PC-3 (cell line): Measurements from ENCODE around the gene QSER1. TPM values are rescaled to one million over a fixed set of nuclear protein-coding genes. Genes with fewer than 3 reads are reported as not detected.

Experiments used
- ATAC-seq: fragments of 200-7000 bp; cut with Tn5 transposase; 2 replicates; pipeline ENCODE4 v1.9.1; 2020; ENCODE audit warnings: mild to moderate bottlenecking, moderate library complexity
- BruUV-seq: library from RNA; stranded (reverse); fragments of 400-500 nt; replicated peaks from 2 replicates; lab custom pipeline; 2021; lab: Mats Ljungman, UMichigan
- CTCF ChIA-PET: fragments of 300-600 bp; sonication (Branson Sonifier 250); formaldehyde crosslinking; loops from one replicate; lab custom pipeline; 2022; ENCODE audit warnings: antibody characterized with exemption; lab: Charles Lee
- POLR2A ChIA-PET: fragments of 300-600 bp; sonication (Branson Sonifier 250); formaldehyde crosslinking; loops from one replicate; lab custom pipeline; 2022; ENCODE audit warnings: antibody characterized with exemption; ENCODE audit not compliant: unreplicated experiment; lab: Charles Lee
- DNase-seq: peaks from one replicate; pipeline ENCODE4 v3.0.0-alpha.2; 2015
- H2AFZ ChIP-seq: fragments of 300-600 bp; sonication (generic); 2 replicates; pipeline ENCODE4 v1.6.0; 2016; ENCODE audit warnings: antibody characterized with exemption, low read length
- H3F3A ChIP-seq: fragments of 300-600 bp; sonication (generic); one replicate; pipeline ENCODE4 v1.6.0; 2017; ENCODE audit warnings: antibody characterized with exemption, low read length, control low read depth, mild to moderate bottlenecking; ENCODE audit not compliant: unreplicated experiment
- H3K27ac ChIP-seq: fragments of 300-600 bp; sonication (generic); 2 replicates; pipeline ENCODE4 v1.5.1; 2016; ENCODE audit warnings: mild to moderate bottlenecking, low read length
- H3K27me3 ChIP-seq: fragments of 300-600 bp; sonication (generic); 2 replicates; pipeline ENCODE4 v1.6.1; 2016; ENCODE audit warnings: low read length, mixed read lengths
- H3K36me3 ChIP-seq: fragments of 300-600 bp; sonication (generic); 2 replicates; pipeline ENCODE4 v1.6.1; 2016; ENCODE audit warnings: low read depth, mixed run types, low read length, mixed read lengths
- H3K4me1 ChIP-seq: fragments of 300-600 bp; sonication (generic); 2 replicates; pipeline ENCODE4 v1.5.1; 2016; ENCODE audit warnings: low read length; ENCODE audit not compliant: insufficient read depth
- H3K4me2 ChIP-seq: fragments of 300-600 bp; sonication (generic); 2 replicates; pipeline ENCODE4 v1.6.0; 2016; ENCODE audit warnings: low read length
- H3K4me3 ChIP-seq: fragments of 300-600 bp; sonication (generic); 2 replicates; pipeline ENCODE4 v1.5.1; 2016; ENCODE audit warnings: mild to moderate bottlenecking, low read length, mixed read lengths
- H3K79me2 ChIP-seq: fragments of 300-600 bp; sonication (generic); 2 replicates; pipeline ENCODE4 v1.6.1; 2017; ENCODE audit warnings: low read length, mixed read lengths
- H3K9ac ChIP-seq: fragments of 300-600 bp; sonication (generic); 2 replicates; pipeline ENCODE4 v1.6.0; 2016; ENCODE audit warnings: mild to moderate bottlenecking, low read length
- H3K9me2 ChIP-seq: fragments of 300-600 bp; sonication (generic); replicated peaks from 2 replicates; pipeline ENCODE4 v1.6.1; 2016; ENCODE audit warnings: mixed run types, low read length, mixed read lengths
- H3K9me3 ChIP-seq: fragments of 300-600 bp; sonication (generic); 2 replicates; pipeline ENCODE4 v1.6.1; 2016; ENCODE audit warnings: low read length, mixed read lengths
- H4K20me1 ChIP-seq: fragments of 300-600 bp; sonication (generic); 2 replicates; pipeline ENCODE4 v1.6.1; 2016; ENCODE audit warnings: low read length, mixed read lengths
- EZH2 ChIP-seq: fragments of 300-600 bp; sonication (generic); IDR thresholded peaks from one replicate; pipeline ENCODE4 v1.6.1; 2017; ENCODE audit warnings: antibody characterized with exemption, mild to moderate bottlenecking, low read length; ENCODE audit not compliant: unreplicated experiment
- EZH2phosphoT487 ChIP-seq: fragments of 300-600 bp; sonication (generic); IDR thresholded peaks from 2 replicates; pipeline ENCODE4 v1.6.1; 2018; ENCODE audit warnings: mild to moderate bottlenecking, antibody characterized with exemption, low read length, borderline replicate concordance
- intact Hi-C: fragments of 100-400 bp; cut with micrococcal nuclease; formaldehyde crosslinking; loops from 2 replicates; pipeline ENCODE4 v1.9.0; 2023
- total RNA-seq: library from RNA; depleted of rRNA; stranded (reverse); fragments of >200 nt; gene quantifications from 2 replicates; pipeline ENCODE4 v1.2.3, GENCODE V29; 2014
- TF ChIP-seq, protein P1 (sequence below): fragments of 300-600 bp; sonication (generic); conservative IDR thresholded peaks from 2 replicates; pipeline ENCODE4 v1.5.1; 2017; ENCODE audit warnings: antibody characterized with exemption, low read depth, mild to moderate bottlenecking, low read length

Gene QSER1
- total RNA-seq, 1 experiment from 2014 or later, result 19.4 TPM

GRCh38 chr11:32919338-32919737 lies 26.7 kb downstream of the QSER1 start:
- TF ChIP-seq EZH2, result no peak
- TF ChIP-seq EZH2phosphoT487, result no peak
- TF ChIP-seq, protein P1, sequence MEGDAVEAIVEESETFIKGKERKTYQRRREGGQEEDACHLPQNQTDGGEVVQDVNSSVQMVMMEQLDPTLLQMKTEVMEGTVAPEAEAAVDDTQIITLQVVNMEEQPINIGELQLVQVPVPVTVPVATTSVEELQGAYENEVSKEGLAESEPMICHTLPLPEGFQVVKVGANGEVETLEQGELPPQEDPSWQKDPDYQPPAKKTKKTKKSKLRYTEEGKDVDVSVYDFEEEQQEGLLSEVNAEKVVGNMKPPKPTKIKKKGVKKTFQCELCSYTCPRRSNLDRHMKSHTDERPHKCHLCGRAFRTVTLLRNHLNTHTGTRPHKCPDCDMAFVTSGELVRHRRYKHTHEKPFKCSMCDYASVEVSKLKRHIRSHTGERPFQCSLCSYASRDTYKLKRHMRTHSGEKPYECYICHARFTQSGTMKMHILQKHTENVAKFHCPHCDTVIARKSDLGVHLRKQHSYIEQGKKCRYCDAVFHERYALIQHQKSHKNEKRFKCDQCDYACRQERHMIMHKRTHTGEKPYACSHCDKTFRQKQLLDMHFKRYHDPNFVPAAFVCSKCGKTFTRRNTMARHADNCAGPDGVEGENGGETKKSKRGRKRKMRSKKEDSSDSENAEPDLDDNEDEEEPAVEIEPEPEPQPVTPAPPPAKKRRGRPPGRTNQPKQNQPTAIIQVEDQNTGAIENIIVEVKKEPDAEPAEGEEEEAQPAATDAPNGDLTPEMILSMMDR, result no peak
- DNase-seq (no peak), ATAC-seq (no peak)
- H3K4me1 ChIP-seq, result peaks cover 12% of the 10 kb centered on the region
- POLR2A ChIA-PET, result no interaction called here
- BruUV-seq, result no TSS peak
- no peaks in the 10 kb centered on the region for H3K9me2 ChIP-seq
- no peak overlapping the region for H3K27ac ChIP-seq
- no peaks in the 10 kb centered on the region for H3K27me3 ChIP-seq
- no peak overlapping the region for H3K4me3 ChIP-seq
- peaks cover 3% of the 10 kb centered on the region; the same call in 1 of the 2 replicates for H3K36me3 ChIP-seq
- peaks cover 84% of the 10 kb centered on the region for H3K79me2 ChIP-seq
- H4K20me1 ChIP-seq, result peaks cover 3% of the 10 kb centered on the region; the same call in 1 of the 2 replicates
- intact Hi-C loops, result no loop called here
- H2AFZ ChIP-seq, result no peak overlapping the region
- no peak overlapping the region for H3K4me2 ChIP-seq
- CTCF ChIA-PET, result no interaction called here
- H3K9ac ChIP-seq, result no peak overlapping the region
- H3F3A ChIP-seq, result no peaks in the 10 kb centered on the region
- H3K9me3 ChIP-seq, result no peaks in the 10 kb centered on the region

- no peak for TF ChIP-seq EZH2
- TF ChIP-seq, protein P1, result no peak
- TF ChIP-seq EZH2phosphoT487, result no peak
- ChIA-PET CTCF (no interaction called here), POLR2A (no interaction called here)
- ATAC-seq (no peak), DNase-seq (no peak)
- Histone ChIP-seq H2AFZ (no peak overlapping the region), H3F3A (no peaks in the 10 kb centered on the region), H3K9me3 (no peaks in the 10 kb centered on the region), H3K79me2 (peaks cover 81% of the 10 kb centered on the region), H3K4me3 (no peak overlapping the region), H3K9me2 (no peaks in the 10 kb centered on the region), H3K9ac (no peak overlapping the region), H4K20me1 (peaks cover 10% of the 10 kb centered on the region; the same call in 1 of the 2 replicates), H3K27ac (no peak overlapping the region), H3K27me3 (no peaks in the 10 kb centered on the region), H3K4me2 (no peak overlapping the region), H3K36me3 (peaks cover 3% of the 10 kb centered on the region; the same call in 1 of the 2 replicates), H3K4me1 (peaks cover 12% of the 10 kb centered on the region)
- BruUV-seq, result no TSS peak
- intact Hi-C loops, result no loop called here
Measured at GRCh38 chr11:32920570-32920969, 28.0 kb downstream of the QSER1 start.

GRCh38 chr11:32921204-32921603 lies 28.6 kb downstream of the QSER1 start:
- Histone ChIP-seq H3F3A (no peaks in the 10 kb centered on the region), H3K27me3 (no peaks in the 10 kb centered on the region), H4K20me1 (peaks cover 10% of the 10 kb centered on the region; the same call in 1 of the 2 replicates), H3K36me3 (peaks cover 3% of the 10 kb centered on the region; the same call in 1 of the 2 replicates), H3K4me3 (no peak overlapping the region), H3K9me3 (no peaks in the 10 kb centered on the region), H3K4me2 (no peak overlapping the region), H2AFZ (no peak overlapping the region), H3K9me2 (no peaks in the 10 kb centered on the region), H3K4me1 (peaks cover 12% of the 10 kb centered on the region), H3K79me2 (peaks cover 82% of the 10 kb centered on the region), H3K27ac (no peak overlapping the region), H3K9ac (no peak overlapping the region)
- intact Hi-C loops, result no loop called here
- ChIA-PET POLR2A (no interaction called here), CTCF (no interaction called here)
- no peak for ATAC-seq
- TF ChIP-seq EZH2phosphoT487, result no peak
- TF ChIP-seq, protein P1, result no peak
- DNase-seq, result no peak
- BruUV-seq, result no TSS peak
